Body of pancreas (tissue), 4 donors: ENCODE data around the gene ARAP2. TPM values are rescaled to one million over a fixed set of nuclear protein-coding genes. Genes with fewer than 3 reads are reported as not detected.

ENCODE experiments used
- ATAC-seq: fragments of 150-250 bp; one replicate; pipeline ENCODE4 v1.9.1; 2016
- DNase-seq, 4 donors: peaks; one replicate each; pipeline ENCODE4 v3.0.0-alpha.2; 2019
- H3K27ac ChIP-seq, 4 donors: fragments of 200-600 bp; sonication (generic); 1 replicate in 3 of 4; 2 replicates in 1 of 4; pipeline versions ENCODE4 v1.5.1 to v1.6.1; 2016 to 2019; ENCODE audit warnings: mild to moderate bottlenecking in 1 of 4, mixed read lengths in 1 of 4, moderate library complexity in 1 of 4
- H3K27me3 ChIP-seq, 2 donors: fragments of 200-600 bp; sonication (generic); one replicate each; pipeline ENCODE4 v1.6.0; 2016; ENCODE audit warnings: mild to moderate bottlenecking in 1 of 2
- H3K36me3 ChIP-seq, 2 donors: fragments of 200-600 bp; sonication (generic); replicated peaks in 1 of 2; 2 replicates each; pipeline ENCODE4 v1.5.1; 2016; ENCODE audit warnings: low read depth in 2 of 2; ENCODE audit not compliant: insufficient read depth in 1 of 2
- H3K4me1 ChIP-seq: fragments of 200-600 bp; sonication (generic); one replicate; pipeline ENCODE4 v1.6.0; 2016
- H3K4me3 ChIP-seq, 2 donors: fragments of 200-600 bp; sonication (generic); 1 replicate in 1 of 2; 2 replicates in 1 of 2; pipeline ENCODE4 v1.5.1; 2016 to 2019
- H3K9me3 ChIP-seq, 3 donors: fragments of 200-600 bp; sonication (generic); 1 replicate in 2 of 3; 2 replicates in 1 of 3; pipeline ENCODE4 v1.5.1; 2016
- CTCF ChIP-seq, 7 experiments: fragments of 450-650 bp in 4 of 7; fragments of 200-600 bp in 3 of 7; sonication (generic) in 3 of 7; IDR thresholded peaks; one replicate each; pipeline ENCODE4 v1.5.1; 2016 to 2019; ENCODE audit warnings: antibody characterized with exemption in 7 of 7
- POLR2A ChIP-seq, 3 donors: fragments of 450-650 bp; IDR thresholded peaks; one replicate each; pipeline ENCODE4 v1.6.1; 2016; ENCODE audit warnings: antibody characterized with exemption in 3 of 3, mild to moderate bottlenecking in 2 of 3
- WGBS, 2 donors: methylation state at CpG; one replicate each; pipeline ENCODE4 v1.1.5; 2017; 5-methylcytosine and 5-hydroxymethylcytosine counted together
- intact Hi-C: fragments of 100-400 bp; cut with DNase I; formaldehyde crosslinking; loops from one replicate; pipeline ENCODE4 v1.15.1; 2023
- total RNA-seq, 2 donors: library from RNA; depleted of rRNA; stranded (reverse); fragments of >200 nt; gene quantifications; one replicate each; pipeline ENCODE4 v1.1.0, GENCODE V29; 2016

Gene ARAP2
- total RNA-seq, 2 donors from 2014 or later = 12.5 to 14.3 TPM

- intact Hi-C loops = no loop called here
- 93 to 94% methylated on average over 3 of the region's 3 CpGs for WGBS, 2 donors
- DNase-seq (no peak), ATAC-seq (no peak)
- H3K27ac ChIP-seq = no peak overlapping the region
- H3K4me3 ChIP-seq = no peak overlapping the region
- H3K9me3 ChIP-seq = no peaks in the 10 kb centered on the region
- H3K27me3 ChIP-seq = no peaks in the 10 kb centered on the region
- no peaks in the 10 kb centered on the region for H3K4me1 ChIP-seq
- TF ChIP-seq POLR2A (IDR thresholded peaks at IDR 0.05) (no peak), CTCF (IDR thresholded peaks at IDR 0.05) (no peak)
- H3K36me3 ChIP-seq = no peaks in the 10 kb centered on the region
Measured at GRCh38 chr4:36133658-36134057, 110.7 kb downstream of the ARAP2 start.

- WGBS, 2 donors = 83 to 85% methylated on average over 2 of the region's 2 CpGs
- Histone ChIP-seq H3K36me3 (no peaks in the 10 kb centered on the region), H3K4me1 (no peaks in the 10 kb centered on the region), H3K27me3 (no peaks in the 10 kb centered on the region), H3K4me3 (no peak overlapping the region), H3K27ac (no peak overlapping the region), H3K9me3 (no peaks in the 10 kb centered on the region)
- intact Hi-C loops = no loop called here
- no peak for TF ChIP-seq POLR2A (IDR thresholded peaks at IDR 0.05)
- no peak for TF ChIP-seq CTCF (IDR thresholded peaks at IDR 0.05)
- DNase-seq (no peak), ATAC-seq (no peak)
Measured at GRCh38 chr4:36133086-36133485, 111.2 kb downstream of the ARAP2 start.

- Histone ChIP-seq H3K36me3 (no peaks in the 10 kb centered on the region), H3K9me3 (no peaks in the 10 kb centered on the region), H3K4me3 (no peak overlapping the region), H3K27me3 (no peaks in the 10 kb centered on the region), H3K4me1 (no peaks in the 10 kb centered on the region), H3K27ac (no peak overlapping the region)
- intact Hi-C loops = no loop called here
- no peak for ATAC-seq
- WGBS, 2 donors = 91 to 97% methylated on average over 3 of the region's 3 CpGs
- DNase-seq = no peak
- TF ChIP-seq CTCF (IDR thresholded peaks at IDR 0.05) = no peak
- TF ChIP-seq POLR2A (IDR thresholded peaks at IDR 0.05) = no peak
Measured at GRCh38 chr4:36130641-36131040, 113.7 kb downstream of the ARAP2 start.

GRCh38 chr4:36128689-36129088, 115.6 kb downstream of the ARAP2 start:
- 54 to 63% methylated on average over 2 of the region's 2 CpGs for WGBS, 2 donors
- H3K4me3 ChIP-seq = no peak overlapping the region
- H3K27me3 ChIP-seq = no peaks in the 10 kb centered on the region
- TF ChIP-seq CTCF (IDR thresholded peaks at IDR 0.05) (no peak), POLR2A (IDR thresholded peaks at IDR 0.05) (no peak)
- intact Hi-C loops = no loop called here
- H3K36me3 ChIP-seq = no peaks in the 10 kb centered on the region
- H3K9me3 ChIP-seq = no peaks in the 10 kb centered on the region
- no peak overlapping the region for H3K27ac ChIP-seq
- ATAC-seq (no peak), DNase-seq (no peak)
- no peaks in the 10 kb centered on the region for H3K4me1 ChIP-seq

- Histone ChIP-seq H3K4me3 (no peak overlapping the region), H3K9me3 (no peaks in the 10 kb centered on the region), H3K27me3 (no peaks in the 10 kb centered on the region), H3K4me1 (no peaks in the 10 kb centered on the region), H3K27ac (no peak overlapping the region), H3K36me3 (peaks cover 0 to 8% of the 10 kb centered on the region in 2 donors)
- TF ChIP-seq CTCF (IDR thresholded peaks at IDR 0.05) = no peak
- intact Hi-C loops = no loop called here
- DNase-seq = no peak
- WGBS, 2 donors = 65 to 97% methylated on average over 1 of the region's 1 CpG
- ATAC-seq = no peak
Measured at GRCh38 chr4:36123906-36124305, 120.4 kb downstream of the ARAP2 start.
